ENCODE data around the gene RASSF1. TPM values are rescaled to one million over a fixed set of nuclear protein-coding genes. Genes with fewer than 3 reads are reported as not detected.

Gene RASSF1
- total RNA-seq, 1 donor from 2014 or later = 34.9 TPM

GRCh38 chr3:50340147-50340447 is 539 bp downstream of the RASSF1 start:
- H3K4me3 ChIP-seq = peak overlapping the region; percentile 68 to 96
- peak overlapping the region; percentile 99 for H3K27ac ChIP-seq
- peaks cover 18 to 52% of the 10 kb centered on the region in 2 donors for H3K4me1 ChIP-seq
- intact Hi-C loops (cut with DNase I) = no loop called here
- DNase-seq (ENCODE audit: low spot score in 2 of 2) = no peak
- H3K27me3 ChIP-seq = no peaks in the 10 kb centered on the region
- no peaks in the 10 kb centered on the region for H3K9me3 ChIP-seq
- no peak for TF ChIP-seq CTCF (IDR thresholded peaks at IDR 0.05)
- no peaks in the 10 kb centered on the region for H3K36me3 ChIP-seq

GRCh38 chr3:50339485-50340146 is 1.0 kb downstream of the RASSF1 start:
- peaks cover 20 to 56% of the 10 kb centered on the region in 2 donors for H3K4me1 ChIP-seq
- H3K4me3 ChIP-seq = peak overlapping the region; percentile 68 to 96
- no peak for TF ChIP-seq CTCF (IDR thresholded peaks at IDR 0.05)
- peak overlapping the region; percentile 99 for H3K27ac ChIP-seq
- DNase-seq (ENCODE audit: low spot score in 2 of 2) = no peak
- no peaks in the 10 kb centered on the region for H3K36me3 ChIP-seq
- H3K27me3 ChIP-seq = no peaks in the 10 kb centered on the region
- intact Hi-C loops (cut with DNase I) = no loop called here
- H3K9me3 ChIP-seq = no peaks in the 10 kb centered on the region

- Histone ChIP-seq H3K4me1 (peaks cover 24 to 63% of the 10 kb centered on the region in 2 donors), H3K9me3 (no peaks in the 10 kb centered on the region), H3K27ac (peak overlapping the region; percentile 99), H3K27me3 (no peaks in the 10 kb centered on the region), H3K36me3 (no peaks in the 10 kb centered on the region), H3K4me3 (peak overlapping the region; percentile 14 to 96)
- DNase-seq (ENCODE audit: low spot score in 2 of 2) = no peak
- intact Hi-C loops (cut with DNase I) = no loop called here
- TF ChIP-seq CTCF (IDR thresholded peaks at IDR 0.05) = no peak
Observed at GRCh38 chr3:50338965-50339364, 1.7 kb downstream of the RASSF1 start.

GRCh38 chr3:50337175-50337861 is 3.3 kb downstream of the RASSF1 start:
- intact Hi-C loops (cut with DNase I) = loop anchor here (1.0 kb wide), 1 partner anchor 22 kb away; the partner anchor contains the start of gene TMEM115
- Histone ChIP-seq H3K4me1 (peaks cover 25 to 70% of the 10 kb centered on the region in 2 donors), H3K9me3 (no peaks in the 10 kb centered on the region), H3K27me3 (no peaks in the 10 kb centered on the region), H3K4me3 (peak overlapping the region; percentile 72 to 96), H3K36me3 (peaks cover 0 to 2% of the 10 kb centered on the region in 2 donors), H3K27ac (peak overlapping the region; percentile 99)
- peak; percentile 99 to 100 for DNase-seq (ENCODE audit: low spot score in 2 of 2)
- TF ChIP-seq CTCF (IDR thresholded peaks at IDR 0.05) = no peak

GRCh38 chr3:50336452-50337174 is 4.0 kb downstream of the RASSF1 start:
- H3K36me3 ChIP-seq = peaks cover 5 to 9% of the 10 kb centered on the region in 2 donors
- no peak for TF ChIP-seq CTCF (IDR thresholded peaks at IDR 0.05)
- H3K4me3 ChIP-seq = peak overlapping the region; percentile 72 to 96
- no peaks in the 10 kb centered on the region for H3K9me3 ChIP-seq
- H3K4me1 ChIP-seq = peaks cover 25 to 70% of the 10 kb centered on the region in 2 donors
- no peaks in the 10 kb centered on the region for H3K27me3 ChIP-seq
- peak overlapping the region; percentile 99 for H3K27ac ChIP-seq
- DNase-seq (ENCODE audit: low spot score in 2 of 2) = no peak
- intact Hi-C loops (cut with DNase I) = loop anchor here (1.0 kb wide), 1 partner anchor 23 kb away; the partner anchor contains the start of gene TMEM115

All from ascending aorta (tissue), 2 donors.